Erythroblast (primary cell): ENCODE data around the gene BOC.

ENCODE experiments used
- DNase-seq, 2 experiments: peaks; one replicate each; lab custom pipeline; 2025; lab: John Stamatoyannopoulos, UW
- GATA1 ChIP-seq: IDR thresholded peaks from 2 replicates; pipeline ENCODE4 v1.6.1; 2011; ENCODE audit warnings: low read depth, mild to moderate bottlenecking, control low read depth, low read length, moderate library complexity
- POLR2A ChIP-seq: IDR thresholded peaks from 2 replicates; pipeline ENCODE4 v1.6.1; 2011; ENCODE audit warnings: mild to moderate bottlenecking, low read length

BOC gene

GRCh38 chr3:113212150-113212843 is 940 bp downstream of the BOC start:
- TF ChIP-seq POLR2A (no peak), GATA1 (no peak)
- no peak for DNase-seq

DNA sequence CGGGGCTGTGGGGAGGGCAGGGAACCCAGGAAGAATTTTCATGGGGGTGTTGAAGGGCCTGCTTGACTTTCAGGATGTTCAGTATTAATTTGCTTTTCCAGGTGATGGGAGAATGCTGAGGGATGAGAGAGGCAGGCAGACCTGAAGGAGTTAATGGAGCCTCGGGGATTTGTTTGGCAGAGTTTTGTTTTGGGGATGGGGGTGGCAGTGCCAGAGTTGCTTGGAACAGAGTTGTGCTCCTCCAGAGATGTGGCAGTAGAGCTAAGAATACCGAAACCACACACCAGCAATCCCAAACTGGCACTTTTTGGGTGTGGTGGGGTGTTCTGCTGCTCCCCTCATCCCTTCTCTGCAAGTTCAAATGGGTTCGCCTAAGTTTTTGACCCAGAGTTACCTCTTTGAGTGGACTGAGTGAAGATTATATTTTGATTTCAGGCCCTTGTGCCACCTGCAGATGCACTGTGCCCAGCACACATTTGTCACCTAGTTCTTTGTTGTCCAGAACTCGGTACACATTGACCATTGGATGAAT is 1.6 kb downstream of the BOC start:
- TF ChIP-seq POLR2A (no peak), GATA1 (no peak)
- DNase-seq = no peak

- DNase-seq = no peak
- no peak for TF ChIP-seq POLR2A
- TF ChIP-seq GATA1 = no peak
Observed at GRCh38 chr3:113213896-113214587, 2.7 kb downstream of the BOC start.

DNA sequence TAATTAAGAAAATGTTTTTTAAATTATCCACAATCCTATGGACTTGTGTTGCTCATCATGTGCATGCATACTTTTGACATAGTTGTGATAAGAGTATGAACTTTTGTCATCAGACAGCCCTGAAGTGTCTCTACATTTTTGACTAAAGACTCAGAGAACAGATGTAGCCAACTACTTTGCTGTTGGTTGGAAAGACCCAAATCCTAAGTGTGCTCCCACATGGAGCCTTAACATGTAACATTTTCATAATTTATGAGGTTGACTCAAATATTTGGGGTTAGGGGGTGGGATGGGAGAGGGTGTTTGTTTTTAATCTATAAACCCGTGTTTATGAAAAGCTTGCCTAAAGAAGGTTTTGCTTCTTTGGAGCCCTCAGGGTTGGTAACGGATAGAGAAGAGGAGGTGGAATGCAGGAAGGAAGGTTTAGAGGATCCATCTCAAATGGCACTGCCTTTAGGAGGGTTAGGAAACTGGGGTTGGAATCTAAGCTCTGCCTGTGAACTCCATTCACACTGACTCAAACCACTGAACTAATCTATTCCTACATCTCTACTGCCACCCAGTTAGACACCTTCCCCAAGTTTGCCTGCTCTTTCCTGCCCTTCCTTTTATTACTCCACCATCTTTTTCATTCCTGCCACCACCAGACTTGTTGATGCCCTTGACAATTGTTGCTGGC is 3.7 kb downstream of the BOC start:
- TF ChIP-seq POLR2A (no peak), GATA1 (no peak)

DNA sequence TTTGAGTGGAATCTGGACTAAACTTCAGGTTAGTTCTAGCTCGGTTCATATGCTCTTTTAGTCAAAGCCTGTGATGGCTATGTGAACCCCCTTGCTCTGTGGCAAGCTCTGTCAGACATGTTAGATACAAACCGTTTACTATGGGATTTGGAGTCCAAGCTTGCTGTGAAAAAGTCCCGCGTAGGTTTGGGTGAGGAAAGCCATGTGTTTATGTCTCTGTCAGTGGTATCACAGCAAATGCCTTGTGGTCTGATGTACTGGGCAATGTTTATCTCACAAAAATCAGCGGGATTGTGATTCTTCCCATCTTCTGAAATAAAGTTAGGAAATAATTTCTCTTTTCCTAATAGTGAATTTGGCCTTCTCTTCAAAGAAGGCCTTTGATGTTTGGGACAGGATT is 5.0 kb downstream of the BOC start:
- DNase-seq = no peak
- TF ChIP-seq GATA1 = no peak
- TF ChIP-seq POLR2A = no peak

More for the DNA sequence above, 3.7 kb downstream of the BOC start:
- no peak for DNase-seq

- TF ChIP-seq GATA1 (no peak), POLR2A (no peak)
- DNase-seq = no peak
Observed at GRCh38 chr3:113218011-113218680, 6.8 kb downstream of the BOC start.

DNA sequence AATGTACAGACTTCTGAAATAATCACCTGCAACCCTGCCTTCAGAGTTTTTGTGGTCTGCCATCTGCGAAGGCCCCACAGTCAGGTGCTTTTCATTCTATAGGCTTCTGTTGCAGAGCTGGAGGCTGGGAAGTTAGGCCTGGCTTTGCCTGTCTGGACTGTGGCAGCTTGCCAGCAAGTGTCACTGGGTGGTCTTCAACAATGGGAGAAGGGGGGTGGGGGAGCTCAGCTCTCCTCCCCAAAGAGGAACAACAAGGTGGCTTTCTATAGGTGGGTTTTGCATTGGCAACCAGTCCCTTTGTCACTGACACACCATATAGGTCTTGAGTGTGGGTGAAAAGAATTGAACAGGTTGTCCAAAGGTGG is 7.3 kb downstream of the BOC start:
- DNase-seq = no peak
- TF ChIP-seq GATA1 (no peak), POLR2A (no peak)

DNA sequence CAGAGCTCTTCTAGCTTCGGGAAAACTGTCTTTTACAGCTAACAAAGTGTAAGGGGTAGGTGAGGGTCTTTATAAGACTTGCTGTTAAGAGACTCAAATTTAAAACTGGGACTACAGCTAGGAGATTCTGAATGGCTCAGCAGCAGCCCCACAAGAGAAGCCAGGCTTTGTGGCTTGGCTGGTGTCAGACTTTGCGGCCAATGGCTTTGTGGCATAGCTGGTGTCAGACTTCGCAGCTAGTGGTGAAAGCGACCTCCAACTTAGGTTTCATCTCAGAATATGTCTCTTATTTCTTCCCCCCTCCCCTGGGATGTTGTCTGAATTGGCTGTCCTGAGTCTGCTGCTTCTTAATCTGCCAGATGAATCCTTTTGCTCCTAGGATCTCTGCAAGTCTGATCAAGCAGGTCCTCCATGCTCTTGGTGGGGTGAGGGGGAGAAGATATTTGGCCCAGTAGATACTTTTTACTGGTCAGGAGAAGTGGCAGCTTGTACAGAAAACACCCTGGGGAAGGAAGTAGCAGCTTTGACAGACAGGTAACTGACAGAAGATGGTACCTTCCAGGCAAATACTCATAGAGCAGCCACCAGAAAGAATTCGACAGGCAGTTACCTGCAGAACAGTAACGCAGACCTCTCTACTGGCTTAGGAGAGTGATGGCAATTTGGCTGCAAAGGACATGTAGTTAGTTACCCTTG is 8.4 kb downstream of the BOC start:
- no peak for DNase-seq
- TF ChIP-seq POLR2A (no peak), GATA1 (no peak)

DNA sequence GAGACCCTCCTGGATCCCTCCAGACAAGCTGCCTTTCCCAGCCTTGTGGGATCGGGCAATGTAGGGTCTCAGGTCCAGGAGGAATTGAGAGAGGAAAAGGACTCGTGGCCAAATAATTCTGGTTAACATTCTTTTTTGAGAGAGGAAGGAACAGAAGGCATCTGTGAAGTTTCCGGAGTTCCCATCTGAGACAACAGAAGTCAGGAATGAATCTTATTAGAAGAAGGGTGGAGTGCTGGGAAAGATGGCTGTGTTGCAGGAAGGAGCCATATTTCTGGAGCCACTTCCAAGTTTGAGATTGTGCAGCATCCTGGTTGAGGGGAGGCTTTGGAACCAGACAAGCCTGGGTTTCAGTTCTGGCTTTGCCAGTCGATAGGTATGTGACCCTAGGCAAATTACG is 9.4 kb downstream of the BOC start:
- DNase-seq = no peak
- TF ChIP-seq GATA1 (no peak), POLR2A (no peak)

DNA sequence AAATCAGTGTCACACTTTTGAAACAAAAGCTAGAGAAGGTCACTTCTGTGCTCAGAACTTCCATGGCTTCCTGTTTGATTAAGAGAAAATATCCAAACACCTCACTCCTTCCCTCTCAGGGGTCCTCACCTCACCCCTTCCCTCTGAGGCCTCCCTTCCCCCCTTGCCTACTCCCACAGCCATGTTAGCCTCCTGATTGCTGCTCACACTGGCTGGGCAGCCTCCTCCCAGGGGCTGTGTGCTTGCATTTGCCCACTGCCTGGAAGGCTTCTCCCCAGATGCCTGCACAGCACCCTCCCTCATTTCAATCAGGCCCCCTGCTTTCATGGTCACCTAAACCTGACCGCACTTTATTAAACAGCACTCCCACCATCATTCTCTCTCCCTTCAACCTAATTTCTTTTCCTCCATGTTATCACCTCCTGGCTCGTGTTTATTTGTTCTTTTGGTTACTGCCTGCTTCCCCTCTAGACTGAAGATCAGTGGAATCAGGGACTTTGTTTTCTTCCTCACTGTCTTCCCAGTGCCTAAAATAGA is 10.4 kb downstream of the BOC start:
- DNase-seq = no peak
- no peak for TF ChIP-seq POLR2A
- no peak for TF ChIP-seq GATA1

DNA sequence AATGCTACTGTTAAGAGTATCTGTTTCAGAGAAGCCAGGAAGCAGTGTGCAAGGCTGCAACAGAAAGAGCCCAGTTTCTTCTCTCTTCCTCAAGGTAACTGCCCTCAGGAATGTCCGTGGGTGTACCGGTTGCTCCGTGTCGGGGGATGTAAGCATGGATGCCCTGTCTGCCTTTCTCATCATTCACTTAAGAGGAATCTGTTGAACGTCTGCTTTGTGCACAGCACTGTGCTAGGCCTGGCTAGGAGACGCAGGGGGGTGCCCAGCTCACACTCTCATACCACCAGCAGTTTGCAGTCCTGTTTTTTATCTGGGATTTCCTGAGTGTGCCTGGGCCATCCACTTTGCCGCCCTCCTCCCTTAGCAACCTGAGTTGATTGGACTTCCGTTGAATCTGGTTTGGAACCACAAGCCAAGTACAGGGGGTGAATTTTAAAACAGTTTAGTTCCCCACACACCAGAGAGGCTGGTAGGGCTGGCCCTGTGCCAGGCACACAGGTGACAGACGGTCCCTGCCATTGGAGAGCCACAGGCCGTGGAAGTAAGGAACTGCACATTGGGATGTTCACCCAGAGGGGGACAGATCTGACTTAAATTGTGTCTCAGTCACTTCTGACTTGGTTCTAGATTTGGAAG is 11.2 kb downstream of the BOC start:
- TF ChIP-seq POLR2A = no peak
- TF ChIP-seq GATA1 = no peak
- no peak for DNase-seq

DNA sequence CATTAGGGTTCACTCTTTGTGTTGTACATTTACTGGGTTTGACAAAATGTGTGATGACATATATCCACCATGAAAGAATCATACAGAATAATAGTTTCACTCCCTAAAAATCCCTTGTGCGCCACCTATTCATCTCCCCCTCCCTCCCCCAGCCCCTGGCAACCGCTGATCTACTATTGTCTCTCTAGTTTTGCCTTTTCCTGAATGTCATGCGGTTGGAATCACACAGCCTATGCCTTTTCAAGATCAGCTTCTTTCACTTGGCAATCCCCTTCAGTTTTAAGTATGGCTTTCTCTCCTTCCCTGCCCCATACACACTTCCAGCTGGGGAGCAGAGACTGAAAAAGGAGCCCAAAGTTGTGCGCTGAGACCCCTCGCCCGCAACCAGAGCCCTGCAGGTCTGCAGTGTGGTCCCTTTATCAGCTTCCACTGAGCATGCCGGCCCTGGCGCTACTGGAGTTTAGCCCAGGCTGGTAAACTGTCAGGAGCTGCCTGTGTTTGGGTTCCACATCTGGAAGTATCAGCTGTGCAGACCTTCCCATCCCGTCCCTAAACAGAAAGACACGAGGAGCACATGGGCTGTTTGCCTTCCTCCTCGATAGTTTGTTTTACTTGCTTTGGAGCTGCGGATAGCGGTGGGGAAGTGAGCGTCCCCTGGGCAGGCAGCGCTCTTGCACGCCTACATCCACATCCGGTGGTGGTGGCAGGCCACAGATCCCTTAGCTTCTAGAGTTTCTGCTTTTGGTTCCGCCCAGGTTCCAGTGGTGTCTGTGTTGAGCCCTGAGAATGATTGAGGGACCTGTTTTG is 12.3 kb downstream of the BOC start:
- no peak for DNase-seq
- no peak for TF ChIP-seq POLR2A
- no peak for TF ChIP-seq GATA1
